ENCODE measurements around the gene PRMT1. TPM values are rescaled to one million over a fixed set of nuclear protein-coding genes. Genes with fewer than 3 reads are reported as not detected.
A peak's percentile ranks its signal among the peaks of the same experiment; 100 is the strongest.

The PRMT1 gene
- 433 TPM for polyA plus RNA-seq (2013, experiment 1 of 2)
- 420 TPM for polyA plus RNA-seq (2013, experiment 2 of 2)

DNA sequence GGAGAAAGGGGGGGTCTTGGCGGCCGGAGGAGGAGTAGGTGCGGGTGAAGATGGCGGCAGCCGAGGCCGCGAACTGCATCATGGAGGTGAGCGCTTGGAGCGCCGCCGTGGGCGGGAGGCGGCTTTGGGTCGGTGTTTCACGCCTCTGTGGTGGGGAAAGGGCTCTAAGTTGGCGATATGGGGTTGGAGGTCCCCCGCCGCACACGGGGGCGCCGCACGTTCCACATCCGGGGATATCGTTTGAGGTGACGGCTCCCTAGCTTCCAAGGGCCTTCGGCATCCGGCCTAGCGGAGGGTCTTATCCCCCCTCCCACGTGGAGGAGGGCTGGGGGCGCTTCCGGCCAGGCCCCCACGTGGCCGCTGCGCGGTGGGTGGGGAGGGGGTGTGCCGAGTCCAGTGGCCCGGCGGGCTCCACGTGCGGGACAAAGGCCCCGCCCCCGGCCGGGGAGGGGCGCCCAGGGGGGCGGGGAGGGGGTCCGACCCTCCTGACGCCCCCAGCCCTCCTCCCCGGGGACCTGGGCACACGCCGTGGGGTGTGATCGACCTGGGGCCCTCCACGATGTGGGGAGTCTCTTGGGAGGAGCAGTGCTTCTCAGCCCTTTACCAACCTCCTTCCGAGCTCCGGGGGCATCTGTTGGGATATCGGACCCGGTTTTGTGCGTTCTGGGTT lies at the start of gene PRMT1:
Gene PRMT1 (plus strand): TSS at position 41 of the 670 bp plus-strand sequence. CDS start 10 bp downstream, at position 51.
- Histone ChIP-seq H3K36me3 (replicated peaks in 1 of 2; ENCODE audit: control insufficient read depth in 2 of 2, insufficient read depth in 2 of 2, low read length in 2 of 2) (peaks cover 14 to 36% of the 10 kb centered on the region in 2 donors), H3K4me3 (ENCODE audit: low read length in 2 of 2) (peak within 1 kb of the TSS; percentile 98 to 99), H2BK15ac (ENCODE audit: low read length) (peak within 1 kb of the TSS; percentile 49), H3K14ac (ENCODE audit: low read length) (peak within 1 kb of the TSS; percentile 100), H2AK5ac (ENCODE audit: low read depth, low read length) (peak within 1 kb of the TSS; percentile 100), H3K4me1 (ENCODE audit: control insufficient read depth in 2 of 2, insufficient read depth in 1 of 2, low read depth in 1 of 2, low read length in 2 of 2) (peaks cover 17 to 21% of the 10 kb centered on the region in 2 donors), H2AFZ (ENCODE audit: low read length) (peak within 1 kb of the TSS; percentile 90), H3K9me3 (replicated peaks in 1 of 2; ENCODE audit: control insufficient read depth in 2 of 2, insufficient read depth in 1 of 2, low read depth in 1 of 2, low read length in 2 of 2) (no peaks in the 10 kb centered on the region), H4K91ac (ENCODE audit: low read depth, low read length, poor library complexity) (peak within 1 kb of the TSS; percentile 94), H3K27ac (replicated peaks; ENCODE audit: low read length) (peak within 1 kb of the TSS; percentile 98), H2BK5ac (ENCODE audit: low read length) (peak within 1 kb of the TSS; percentile 99), H3K9ac (ENCODE audit: low read depth, low read length, poor library complexity) (peak within 1 kb of the TSS; percentile 97), H3K23ac (ENCODE audit: low read depth, low read length, poor library complexity) (peak within 1 kb of the TSS; percentile 99), H4K8ac (ENCODE audit: low read depth, low read length) (peak within 1 kb of the TSS; percentile 95), H3K18ac (ENCODE audit: low read length) (peak within 1 kb of the TSS; percentile 100), H3K4ac (ENCODE audit: low read length) (peak within 1 kb of the TSS; percentile 99), H3K27me3 (ENCODE audit: control insufficient read depth in 3 of 3, insufficient read depth in 3 of 3, low read depth in 1 of 3, low read length in 3 of 3) (no peaks in the 10 kb centered on the region), H2BK120ac (ENCODE audit: low read depth, low read length) (peak within 1 kb of the TSS; percentile 87), H3K79me1 (ENCODE audit: low read depth, low read length) (peaks cover 13% of the 10 kb centered on the region), H2BK12ac (ENCODE audit: low read length) (peak within 1 kb of the TSS; percentile 16), H3K4me2 (ENCODE audit: insufficient read depth, low read length, poor library complexity, severe bottlenecking) (peak within 1 kb of the TSS; percentile 60)
- no peak for DNase-seq (ENCODE audit: low spot score)
- WGBS, 2 donors (ENCODE audit: extremely low coverage in 2 of 2, insufficient read length in 2 of 2, insufficient replicate concordance in 1 of 2) = no CpG with 5 or more reads among the region's 57 CpGs

DNA sequence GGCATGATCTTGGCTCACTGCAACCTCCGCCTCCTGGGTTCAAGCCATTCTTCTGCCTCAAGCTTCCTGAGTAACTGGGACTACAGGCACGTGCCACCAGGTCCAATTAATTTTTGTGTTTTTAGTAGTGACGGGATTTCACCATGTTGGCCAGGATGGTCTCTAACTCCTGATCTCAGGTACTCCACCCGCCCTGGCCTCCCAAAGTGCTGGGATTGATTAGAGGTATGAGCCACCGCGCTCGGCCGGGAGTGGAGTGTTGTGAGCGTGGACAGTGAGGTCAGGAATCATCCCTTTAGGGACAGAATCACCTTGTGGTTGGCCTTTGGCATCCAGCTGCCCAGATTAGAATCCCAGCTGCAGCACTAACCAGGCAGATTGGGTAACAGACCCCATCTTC lies 47.4 kb upstream of the PRMT1 start:
- no CpG with 5 or more reads among the region's 9 CpGs for WGBS, 2 donors (ENCODE audit: extremely low coverage in 2 of 2, insufficient read length in 2 of 2, insufficient replicate concordance in 1 of 2)
- no peak for DNase-seq (ENCODE audit: low spot score)
- no peak overlapping the region for H2BK120ac ChIP-seq (ENCODE audit: low read depth, low read length)
- no peak overlapping the region for H3K23ac ChIP-seq (ENCODE audit: low read depth, low read length, poor library complexity)
- H3K18ac ChIP-seq (ENCODE audit: low read length) = no peak overlapping the region
- no peak overlapping the region for H3K27ac ChIP-seq (replicated peaks; ENCODE audit: low read length)
- no peak overlapping the region for H2BK12ac ChIP-seq (ENCODE audit: low read length)
- no peak overlapping the region for H3K4ac ChIP-seq (ENCODE audit: low read length)
- H3K4me3 ChIP-seq (ENCODE audit: low read length in 2 of 2) = no peak overlapping the region
- H2AK5ac ChIP-seq (ENCODE audit: low read depth, low read length) = no peak overlapping the region
- no peaks in the 10 kb centered on the region for H3K4me1 ChIP-seq (ENCODE audit: control insufficient read depth in 2 of 2, insufficient read depth in 1 of 2, low read depth in 1 of 2, low read length in 2 of 2)
- H3K9ac ChIP-seq (ENCODE audit: low read depth, low read length, poor library complexity) = no peak overlapping the region
- H3K14ac ChIP-seq (ENCODE audit: low read length) = no peak overlapping the region
- no peaks in the 10 kb centered on the region for H3K27me3 ChIP-seq (ENCODE audit: control insufficient read depth in 3 of 3, insufficient read depth in 3 of 3, low read depth in 1 of 3, low read length in 3 of 3)
- no peak overlapping the region for H3K4me2 ChIP-seq (ENCODE audit: insufficient read depth, low read length, poor library complexity, severe bottlenecking)
- H3K36me3 ChIP-seq (replicated peaks in 1 of 2; ENCODE audit: control insufficient read depth in 2 of 2, insufficient read depth in 2 of 2, low read length in 2 of 2) = peaks cover 15 to 55% of the 10 kb centered on the region in 2 donors
- H3K9me3 ChIP-seq (replicated peaks in 1 of 2; ENCODE audit: control insufficient read depth in 2 of 2, insufficient read depth in 1 of 2, low read depth in 1 of 2, low read length in 2 of 2) = no peaks in the 10 kb centered on the region
- no peak overlapping the region for H2AFZ ChIP-seq (ENCODE audit: low read length)
- H4K8ac ChIP-seq (ENCODE audit: low read depth, low read length) = no peak overlapping the region
- H2BK15ac ChIP-seq (ENCODE audit: low read length) = no peak overlapping the region
- no peaks in the 10 kb centered on the region for H3K79me1 ChIP-seq (ENCODE audit: low read depth, low read length)
- no peak overlapping the region for H2BK5ac ChIP-seq (ENCODE audit: low read length)
- H4K91ac ChIP-seq (ENCODE audit: low read depth, low read length, poor library complexity) = no peak overlapping the region

DNA sequence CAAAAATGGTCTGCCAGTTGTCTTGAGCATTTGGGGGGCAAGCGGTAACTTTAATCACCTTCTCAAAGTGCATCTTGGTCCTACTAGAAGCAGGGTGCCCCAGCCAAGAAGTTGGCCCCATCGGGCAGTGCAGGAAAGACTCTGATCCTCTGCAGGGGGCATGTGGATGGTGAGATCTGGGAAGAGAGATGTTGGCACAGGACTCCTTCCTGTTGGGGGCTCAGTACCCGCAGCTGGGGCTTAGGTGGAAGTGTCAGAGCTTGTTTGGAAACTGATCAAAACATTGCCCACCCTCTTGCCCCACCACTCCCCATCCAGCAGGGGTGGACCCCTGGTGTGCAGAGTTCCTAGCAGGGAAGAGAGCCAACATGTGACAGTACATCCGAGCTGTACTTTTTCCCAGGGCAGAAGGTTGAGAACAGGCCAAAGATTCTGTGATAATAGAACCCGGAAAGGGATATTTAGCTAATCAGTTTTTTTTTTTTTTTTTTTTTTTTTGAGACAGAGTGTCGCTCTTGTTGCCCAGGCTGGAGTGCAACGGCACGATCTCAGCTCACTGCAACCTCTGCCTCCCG lies 46.0 kb upstream of the PRMT1 start:
- DNase-seq (ENCODE audit: low spot score) = no peak
- no peak overlapping the region for H3K27ac ChIP-seq (replicated peaks; ENCODE audit: low read length)

DNA sequence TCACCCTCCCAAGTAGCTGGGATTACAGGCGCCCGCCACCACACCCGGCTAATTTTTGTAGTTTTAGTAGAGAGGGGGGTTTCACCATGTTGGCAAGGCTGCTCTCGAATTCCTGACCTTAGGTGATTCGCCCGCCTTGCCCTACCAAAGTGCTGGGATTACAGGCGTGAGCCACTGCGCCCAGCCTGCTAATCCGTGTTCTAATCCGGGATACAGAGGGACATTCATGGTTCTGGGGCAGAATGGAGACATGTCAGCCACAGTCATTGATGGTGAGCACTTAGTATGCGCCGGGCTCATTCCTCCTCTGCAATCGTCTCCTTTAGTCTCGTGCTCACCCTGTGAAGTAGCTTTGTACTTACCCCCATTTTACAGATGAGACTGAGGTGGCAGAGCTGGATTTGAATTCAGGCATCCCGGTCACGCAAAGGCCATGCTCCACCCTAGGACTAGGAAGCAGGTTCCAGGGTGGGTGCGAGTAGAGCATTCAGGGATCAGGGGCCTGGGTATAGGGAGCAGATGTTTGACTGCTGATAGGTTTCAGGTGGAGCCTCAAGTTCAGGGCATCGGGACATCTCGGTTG lies 45.4 kb upstream of the PRMT1 start:
- H3K9me3 ChIP-seq (replicated peaks in 1 of 2; ENCODE audit: control insufficient read depth in 2 of 2, insufficient read depth in 1 of 2, low read depth in 1 of 2, low read length in 2 of 2) = no peaks in the 10 kb centered on the region
- no peak overlapping the region for H2BK15ac ChIP-seq (ENCODE audit: low read length)
- no peak overlapping the region for H3K9ac ChIP-seq (ENCODE audit: low read depth, low read length, poor library complexity)
- H3K4me2 ChIP-seq (ENCODE audit: insufficient read depth, low read length, poor library complexity, severe bottlenecking) = no peak overlapping the region
- no peak overlapping the region for H4K8ac ChIP-seq (ENCODE audit: low read depth, low read length)
- no peak for DNase-seq (ENCODE audit: low spot score)
- no CpG with 5 or more reads among the region's 19 CpGs for WGBS, 2 donors (ENCODE audit: extremely low coverage in 2 of 2, insufficient read length in 2 of 2, insufficient replicate concordance in 1 of 2)
- H3K18ac ChIP-seq (ENCODE audit: low read length) = no peak overlapping the region
- H3K4ac ChIP-seq (ENCODE audit: low read length) = no peak overlapping the region
- no peak overlapping the region for H2BK120ac ChIP-seq (ENCODE audit: low read depth, low read length)
- peaks cover 8 to 36% of the 10 kb centered on the region in 2 donors for H3K36me3 ChIP-seq (replicated peaks in 1 of 2; ENCODE audit: control insufficient read depth in 2 of 2, insufficient read depth in 2 of 2, low read length in 2 of 2)
- H2AK5ac ChIP-seq (ENCODE audit: low read depth, low read length) = no peak overlapping the region
- H3K4me3 ChIP-seq (ENCODE audit: low read length in 2 of 2) = no peak overlapping the region
- H3K27ac ChIP-seq (replicated peaks; ENCODE audit: low read length) = no peak overlapping the region
- no peak overlapping the region for H3K23ac ChIP-seq (ENCODE audit: low read depth, low read length, poor library complexity)
- H2BK12ac ChIP-seq (ENCODE audit: low read length) = no peak overlapping the region
- H3K14ac ChIP-seq (ENCODE audit: low read length) = no peak overlapping the region
- H3K79me1 ChIP-seq (ENCODE audit: low read depth, low read length) = no peaks in the 10 kb centered on the region
- no peak overlapping the region for H2AFZ ChIP-seq (ENCODE audit: low read length)
- peaks cover 9 to 10% of the 10 kb centered on the region in 2 donors for H3K4me1 ChIP-seq (ENCODE audit: control insufficient read depth in 2 of 2, insufficient read depth in 1 of 2, low read depth in 1 of 2, low read length in 2 of 2)
- no peak overlapping the region for H4K91ac ChIP-seq (ENCODE audit: low read depth, low read length, poor library complexity)
- no peaks in the 10 kb centered on the region for H3K27me3 ChIP-seq (ENCODE audit: control insufficient read depth in 3 of 3, insufficient read depth in 3 of 3, low read depth in 1 of 3, low read length in 3 of 3)
- no peak overlapping the region for H2BK5ac ChIP-seq (ENCODE audit: low read length)

More for the DNA sequence above, 46.0 kb upstream of the PRMT1 start:
- Histone ChIP-seq H3K27me3 (ENCODE audit: control insufficient read depth in 3 of 3, insufficient read depth in 3 of 3, low read depth in 1 of 3, low read length in 3 of 3) (no peaks in the 10 kb centered on the region), H3K36me3 (replicated peaks in 1 of 2; ENCODE audit: control insufficient read depth in 2 of 2, insufficient read depth in 2 of 2, low read length in 2 of 2) (peaks cover 10 to 42% of the 10 kb centered on the region in 2 donors), H3K9me3 (replicated peaks in 1 of 2; ENCODE audit: control insufficient read depth in 2 of 2, insufficient read depth in 1 of 2, low read depth in 1 of 2, low read length in 2 of 2) (no peaks in the 10 kb centered on the region), H4K8ac (ENCODE audit: low read depth, low read length) (no peak overlapping the region), H2BK120ac (ENCODE audit: low read depth, low read length) (no peak overlapping the region), H4K91ac (ENCODE audit: low read depth, low read length, poor library complexity) (no peak overlapping the region), H2AK5ac (ENCODE audit: low read depth, low read length) (no peak overlapping the region), H2BK5ac (ENCODE audit: low read length) (no peak overlapping the region), H3K9ac (ENCODE audit: low read depth, low read length, poor library complexity) (no peak overlapping the region), H3K79me1 (ENCODE audit: low read depth, low read length) (no peaks in the 10 kb centered on the region), H2BK12ac (ENCODE audit: low read length) (no peak overlapping the region), H3K23ac (ENCODE audit: low read depth, low read length, poor library complexity) (peak overlapping the region; percentile 65), H3K4me3 (ENCODE audit: low read length in 2 of 2) (peak overlapping the region in 1 of 2 donors; percentile 32), H3K4me1 (ENCODE audit: control insufficient read depth in 2 of 2, insufficient read depth in 1 of 2, low read depth in 1 of 2, low read length in 2 of 2) (peaks cover 3 to 5% of the 10 kb centered on the region in 2 donors), H3K4me2 (ENCODE audit: insufficient read depth, low read length, poor library complexity, severe bottlenecking) (no peak overlapping the region), H3K18ac (ENCODE audit: low read length) (no peak overlapping the region), H3K14ac (ENCODE audit: low read length) (no peak overlapping the region), H2AFZ (ENCODE audit: low read length) (no peak overlapping the region), H3K4ac (ENCODE audit: low read length) (no peak overlapping the region), H2BK15ac (ENCODE audit: low read length) (no peak overlapping the region)
- no CpG with 5 or more reads among the region's 9 CpGs for WGBS, 2 donors (ENCODE audit: extremely low coverage in 2 of 2, insufficient read length in 2 of 2, insufficient replicate concordance in 1 of 2)

Measured in neuronal stem cell (in vitro differentiated cells).